Measurements from ENCODE around the gene LTF. TPM values are rescaled to one million over a fixed set of nuclear protein-coding genes. Genes with fewer than 3 reads are reported as not detected.
"Not testable (repeated sequence)": the region's sequence is repeated elsewhere in the genome, so short reads cannot be mapped to it uniquely, and the experiment has no call there.

Gene LTF
- total RNA-seq, 1 donor from 2014 or later = not detected

GRCh38 chr3:46435081-46435726 lies 29.5 kb downstream of the LTF start:
- peaks cover 14% of the 10 kb centered on the region for H3K27me3 Mint-ChIP-seq (ENCODE audit: insufficient read depth)
- DNase-seq (ENCODE audit: low spot score) = no peak
- intact Hi-C loops (cut with micrococcal nuclease) = no loop called here
- H3K4me1 Mint-ChIP-seq (ENCODE audit: low read depth) = peaks cover 17% of the 10 kb centered on the region
- peaks cover 15% of the 10 kb centered on the region for H3K9me3 Mint-ChIP-seq
- no peak overlapping the region for H3K27ac Mint-ChIP-seq
- no peaks in the 10 kb centered on the region for H3K36me3 Mint-ChIP-seq (ENCODE audit: low read depth)
- no peak overlapping the region for H3K4me3 Mint-ChIP-seq

DNA sequence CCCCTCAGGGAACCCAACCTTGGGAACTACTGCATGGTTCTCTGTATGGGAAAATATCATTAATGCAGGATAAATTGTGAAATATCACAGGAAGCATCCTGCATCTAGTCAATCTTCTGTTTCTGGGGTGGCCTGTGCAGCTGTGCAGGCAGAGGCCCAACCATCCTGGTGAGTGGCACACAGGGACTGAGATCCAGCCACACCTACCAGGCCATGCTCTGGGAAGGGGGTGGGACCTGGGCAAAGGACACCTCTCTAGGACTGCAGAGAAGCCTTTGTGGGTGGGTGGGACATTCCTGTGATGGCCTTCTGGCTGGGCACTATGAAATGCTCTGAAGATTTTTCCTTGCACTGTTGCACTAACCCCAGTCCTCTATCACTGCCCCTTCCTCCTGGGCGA lies 30.9 kb downstream of the LTF start:
- Mint-ChIP-seq H3K9me3 (peaks cover 15% of the 10 kb centered on the region), H3K27me3 (ENCODE audit: insufficient read depth) (peaks cover 14% of the 10 kb centered on the region), H3K36me3 (ENCODE audit: low read depth) (no peaks in the 10 kb centered on the region), H3K4me3 (no peak overlapping the region), H3K27ac (no peak overlapping the region), H3K4me1 (ENCODE audit: low read depth) (peaks cover 13% of the 10 kb centered on the region)
- intact Hi-C loops (cut with micrococcal nuclease) = no loop called here
- no peak for DNase-seq (ENCODE audit: low spot score)

DNA sequence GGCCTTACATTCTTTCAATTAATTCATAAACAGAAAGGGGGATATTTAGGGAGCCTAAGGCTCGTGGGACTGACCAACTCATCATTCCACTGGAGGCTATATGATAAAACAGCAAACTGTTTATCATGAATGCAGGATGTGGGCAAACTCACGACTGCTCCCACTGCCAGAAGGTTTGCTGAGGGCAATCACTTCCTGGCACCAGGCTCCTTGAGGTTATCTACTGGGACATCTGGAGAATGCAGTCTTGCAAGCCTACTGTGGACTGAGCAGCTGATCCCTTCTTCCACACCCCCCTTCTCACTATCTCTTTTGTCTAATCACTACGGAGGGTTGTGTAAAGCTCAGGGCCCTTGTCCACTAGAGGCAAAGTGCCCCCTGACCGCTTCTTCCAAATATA lies 31.6 kb downstream of the LTF start:
- peaks cover 15% of the 10 kb centered on the region for H3K9me3 Mint-ChIP-seq
- peaks cover 13% of the 10 kb centered on the region for H3K4me1 Mint-ChIP-seq (ENCODE audit: low read depth)
- intact Hi-C loops (cut with micrococcal nuclease); H3K4me3 Mint-ChIP-seq; DNase-seq (ENCODE audit: low spot score); H3K36me3 Mint-ChIP-seq (ENCODE audit: low read depth); H3K27ac Mint-ChIP-seq: not testable (repeated sequence)
- H3K27me3 Mint-ChIP-seq (ENCODE audit: insufficient read depth) = peaks cover 14% of the 10 kb centered on the region

- H3K4me3 Mint-ChIP-seq; H3K27ac Mint-ChIP-seq; intact Hi-C loops (cut with micrococcal nuclease); DNase-seq (ENCODE audit: low spot score); H3K36me3 Mint-ChIP-seq (ENCODE audit: low read depth): not testable (repeated sequence)
- H3K27me3 Mint-ChIP-seq (ENCODE audit: insufficient read depth) = peaks cover 14% of the 10 kb centered on the region
- peaks cover 15% of the 10 kb centered on the region for H3K9me3 Mint-ChIP-seq
- H3K4me1 Mint-ChIP-seq (ENCODE audit: low read depth) = peaks cover 13% of the 10 kb centered on the region
Measured at GRCh38 chr3:46431905-46432304, 32.8 kb downstream of the LTF start.

DNA sequence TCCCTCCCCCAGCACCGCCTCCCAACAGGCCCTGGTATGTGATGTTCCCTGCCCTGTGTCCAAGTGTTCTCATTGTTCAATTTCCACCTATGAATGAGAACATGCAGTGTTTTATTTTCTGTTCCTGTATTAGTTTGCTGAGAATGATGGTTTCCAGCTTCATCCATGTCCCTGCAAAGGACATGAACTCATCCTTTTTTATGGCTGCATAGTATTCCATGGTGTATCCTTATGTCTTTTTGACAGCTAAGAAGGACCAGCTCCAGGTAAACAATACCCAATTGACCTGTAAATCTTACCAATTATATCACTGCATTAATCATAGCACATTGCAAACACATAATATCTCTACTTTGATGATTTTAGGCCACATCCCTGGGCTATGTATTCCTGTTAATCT lies 33.8 kb downstream of the LTF start:
- Mint-ChIP-seq H3K9me3 (peaks cover 15% of the 10 kb centered on the region), H3K27me3 (ENCODE audit: insufficient read depth) (peaks cover 15% of the 10 kb centered on the region), H3K4me1 (ENCODE audit: low read depth) (peaks cover 13% of the 10 kb centered on the region)
- H3K36me3 Mint-ChIP-seq (ENCODE audit: low read depth); intact Hi-C loops (cut with micrococcal nuclease); H3K4me3 Mint-ChIP-seq; H3K27ac Mint-ChIP-seq; DNase-seq (ENCODE audit: low spot score): not testable (repeated sequence)

- H3K27ac Mint-ChIP-seq = no peak overlapping the region
- intact Hi-C loops (cut with micrococcal nuclease) = no loop called here
- H3K27me3 Mint-ChIP-seq (ENCODE audit: insufficient read depth) = peaks cover 15% of the 10 kb centered on the region
- H3K36me3 Mint-ChIP-seq (ENCODE audit: low read depth) = no peaks in the 10 kb centered on the region
- H3K4me1 Mint-ChIP-seq (ENCODE audit: low read depth) = peaks cover 13% of the 10 kb centered on the region
- peaks cover 15% of the 10 kb centered on the region for H3K9me3 Mint-ChIP-seq
- no peak overlapping the region for H3K4me3 Mint-ChIP-seq
- no peak for DNase-seq (ENCODE audit: low spot score)
Measured at GRCh38 chr3:46429671-46430070, 35.0 kb downstream of the LTF start.

GRCh38 chr3:46429250-46429649 lies 35.5 kb downstream of the LTF start:
- intact Hi-C loops (cut with micrococcal nuclease) = no loop called here
- peaks cover 15% of the 10 kb centered on the region for H3K27me3 Mint-ChIP-seq (ENCODE audit: insufficient read depth)
- H3K36me3 Mint-ChIP-seq (ENCODE audit: low read depth) = no peaks in the 10 kb centered on the region
- H3K4me1 Mint-ChIP-seq (ENCODE audit: low read depth) = peaks cover 13% of the 10 kb centered on the region
- no peak overlapping the region for H3K27ac Mint-ChIP-seq
- no peak for DNase-seq (ENCODE audit: low spot score)
- H3K9me3 Mint-ChIP-seq = peaks cover 15% of the 10 kb centered on the region
- no peak overlapping the region for H3K4me3 Mint-ChIP-seq

GRCh38 chr3:46427916-46428833 lies 36.5 kb downstream of the LTF start:
- Mint-ChIP-seq H3K4me3 (no peak overlapping the region), H3K27ac (no peak overlapping the region), H3K27me3 (ENCODE audit: insufficient read depth) (peaks cover 7% of the 10 kb centered on the region), H3K4me1 (ENCODE audit: low read depth) (peaks cover 10% of the 10 kb centered on the region), H3K9me3 (peaks cover 15% of the 10 kb centered on the region), H3K36me3 (ENCODE audit: low read depth) (no peaks in the 10 kb centered on the region)
- intact Hi-C loops (cut with micrococcal nuclease) = no loop called here
- DNase-seq (ENCODE audit: low spot score) = no peak

DNA sequence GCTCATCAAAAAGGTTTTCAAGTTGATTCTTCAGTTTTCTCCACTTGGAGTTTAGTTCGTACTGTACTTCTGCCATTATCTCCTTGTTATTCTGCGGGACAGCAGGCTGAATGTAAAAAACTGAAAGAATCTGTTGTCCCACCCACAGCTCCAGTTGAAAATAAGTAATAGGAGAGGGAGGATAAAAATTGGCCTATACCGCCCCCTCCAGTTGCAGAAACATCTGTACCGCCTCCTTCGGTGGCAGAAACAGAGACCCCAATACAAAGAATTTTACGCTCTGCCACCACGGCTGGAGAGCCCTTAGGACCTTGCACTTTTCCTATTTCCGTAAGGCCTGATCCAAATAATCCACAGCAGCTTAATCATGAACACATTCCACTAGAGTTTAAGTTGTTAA lies 37.3 kb downstream of the LTF start:
- H3K4me3 Mint-ChIP-seq; H3K4me1 Mint-ChIP-seq (ENCODE audit: low read depth); H3K27me3 Mint-ChIP-seq (ENCODE audit: insufficient read depth); H3K36me3 Mint-ChIP-seq (ENCODE audit: low read depth); DNase-seq (ENCODE audit: low spot score); H3K27ac Mint-ChIP-seq; intact Hi-C loops (cut with micrococcal nuclease): not testable (repeated sequence)
- H3K9me3 Mint-ChIP-seq = peaks cover 12% of the 10 kb centered on the region

- not testable (repeated sequence) for H3K4me1 Mint-ChIP-seq (ENCODE audit: low read depth); H3K27me3 Mint-ChIP-seq (ENCODE audit: insufficient read depth); H3K4me3 Mint-ChIP-seq
Measured at GRCh38 chr3:46426476-46426875, 38.2 kb downstream of the LTF start.

DNA sequence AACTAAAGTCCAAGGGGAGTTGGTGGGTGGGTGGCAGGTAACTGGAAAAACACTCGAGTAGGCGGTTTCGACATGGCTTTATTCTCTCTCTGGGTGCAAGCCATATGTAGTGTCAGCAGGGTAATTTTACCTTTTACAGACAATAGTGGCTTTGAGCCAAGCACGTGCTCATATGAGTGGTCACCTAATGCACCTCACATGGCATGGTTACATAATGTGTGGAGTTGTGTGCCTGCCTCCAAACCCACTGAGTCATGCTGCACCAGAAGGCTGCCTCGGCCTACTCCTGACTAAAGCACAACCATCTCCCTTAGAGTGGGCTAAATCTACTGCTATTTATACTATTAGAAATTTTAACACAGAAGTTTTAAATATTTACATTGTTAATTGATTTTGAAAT lies 41.1 kb downstream of the LTF start:
- peaks cover 1% of the 10 kb centered on the region for H3K27me3 Mint-ChIP-seq (ENCODE audit: insufficient read depth)
- H3K4me3 Mint-ChIP-seq = no peak overlapping the region
- H3K9me3 Mint-ChIP-seq = no peaks in the 10 kb centered on the region
- intact Hi-C loops (cut with micrococcal nuclease) = no loop called here
- H3K27ac Mint-ChIP-seq = no peak overlapping the region
- no peak for DNase-seq (ENCODE audit: low spot score)
- H3K36me3 Mint-ChIP-seq (ENCODE audit: low read depth) = no peaks in the 10 kb centered on the region
- no peaks in the 10 kb centered on the region for H3K4me1 Mint-ChIP-seq (ENCODE audit: low read depth)

More at GRCh38 chr3:46426476-46426875, 38.2 kb downstream of the LTF start:
- H3K36me3 Mint-ChIP-seq (ENCODE audit: low read depth); H3K9me3 Mint-ChIP-seq; intact Hi-C loops (cut with micrococcal nuclease); H3K27ac Mint-ChIP-seq; DNase-seq (ENCODE audit: low spot score): not testable (repeated sequence)

DNA sequence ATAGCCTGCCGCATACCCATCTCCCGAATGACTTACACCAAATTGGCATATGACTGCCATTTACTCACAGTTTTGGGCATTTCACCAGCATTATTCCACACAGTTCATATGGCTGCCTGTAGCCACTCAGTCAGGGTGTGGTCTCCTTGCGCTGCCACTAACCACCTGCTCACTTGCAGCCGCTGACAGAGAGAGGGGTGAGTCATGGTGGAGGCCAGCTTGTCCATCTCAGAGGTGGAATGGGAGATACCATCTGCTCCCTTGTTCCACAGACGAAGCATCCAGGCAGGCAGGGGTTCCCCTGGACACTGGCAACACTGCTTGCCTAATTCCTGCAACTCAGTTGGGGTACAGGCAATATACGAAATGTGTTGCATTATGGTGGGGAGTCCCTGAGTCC lies 42.1 kb downstream of the LTF start:
- H3K27ac Mint-ChIP-seq = no peak overlapping the region
- no peaks in the 10 kb centered on the region for H3K36me3 Mint-ChIP-seq (ENCODE audit: low read depth)
- H3K4me1 Mint-ChIP-seq (ENCODE audit: low read depth) = no peaks in the 10 kb centered on the region
- no peak for DNase-seq (ENCODE audit: low spot score)
- intact Hi-C loops (cut with micrococcal nuclease) = no loop called here
- peaks cover 1% of the 10 kb centered on the region for H3K27me3 Mint-ChIP-seq (ENCODE audit: insufficient read depth)
- H3K9me3 Mint-ChIP-seq = no peaks in the 10 kb centered on the region
- no peak overlapping the region for H3K4me3 Mint-ChIP-seq

DNA sequence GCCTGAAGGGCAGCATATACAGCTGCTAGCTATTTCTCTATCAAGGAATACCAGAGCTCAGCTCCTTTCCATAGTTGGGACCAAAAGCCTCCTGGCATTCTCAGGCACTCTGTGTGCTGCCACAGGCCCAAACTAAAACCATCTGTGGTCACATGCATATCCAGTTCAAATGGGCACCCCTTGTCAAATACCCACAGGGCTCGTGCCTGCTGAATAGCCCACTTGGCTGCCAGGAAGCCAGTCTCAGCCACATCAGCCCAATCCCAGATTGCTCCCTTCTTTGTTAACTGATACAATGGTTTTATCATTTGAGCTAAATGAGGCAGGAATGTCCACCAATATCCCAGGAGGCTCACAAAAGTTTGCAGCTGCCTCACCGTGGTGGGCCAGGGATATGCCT lies 43.8 kb downstream of the LTF start:
- H3K27me3 Mint-ChIP-seq (ENCODE audit: insufficient read depth) = peaks cover 2% of the 10 kb centered on the region
- no peaks in the 10 kb centered on the region for H3K36me3 Mint-ChIP-seq (ENCODE audit: low read depth)
- no peak overlapping the region for H3K4me3 Mint-ChIP-seq
- intact Hi-C loops (cut with micrococcal nuclease) = no loop called here
- H3K4me1 Mint-ChIP-seq (ENCODE audit: low read depth) = no peaks in the 10 kb centered on the region
- DNase-seq (ENCODE audit: low spot score) = no peak
- H3K27ac Mint-ChIP-seq = no peak overlapping the region
- no peaks in the 10 kb centered on the region for H3K9me3 Mint-ChIP-seq

Data from activated T-helper 1 cell treated with anti-CD3 and anti-CD28 coated beads, Interleukin-12 subunit alpha, Interleukin-12 subunit beta, Interleukin-2, Interleukin-4 antibody, amounts not matched to agents 30 ng/mL and 10 ng/mL and 1 ng/mL, durations not matched to agents 14 hours and 24 hours and 36 hours (primary cell).